COR-L47 (cell line): Measurements from ENCODE around the gene KRT26.
"Not testable (repeated sequence)": the region's sequence is repeated elsewhere in the genome, so short reads cannot be mapped to it uniquely, and the experiment has no call there.

ENCODE experiments used
- DNase-seq: peaks from one replicate; lab custom pipeline; 2025; lab: John Stamatoyannopoulos, UW

Gene KRT26

DNA sequence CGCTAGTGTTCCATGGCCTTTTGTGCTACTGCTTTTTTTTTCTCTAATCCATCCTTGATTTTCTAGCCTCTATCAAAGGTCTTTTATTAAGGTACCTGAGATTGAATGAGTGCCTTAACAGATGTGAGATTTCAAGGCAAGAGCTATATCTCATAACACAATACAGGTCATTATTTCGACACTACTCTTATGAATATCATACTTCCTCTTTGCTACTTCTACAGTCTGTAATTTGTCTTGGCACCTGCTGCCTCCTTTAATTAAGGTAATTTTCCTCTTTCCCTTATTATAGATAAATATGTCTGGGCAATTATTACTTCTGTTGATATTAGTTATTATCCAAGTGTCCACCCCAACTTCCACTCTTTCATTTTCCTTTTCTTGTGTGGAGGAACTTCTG lies 22.5 kb upstream of the KRT26 start:
- DNase-seq = no peak

DNA sequence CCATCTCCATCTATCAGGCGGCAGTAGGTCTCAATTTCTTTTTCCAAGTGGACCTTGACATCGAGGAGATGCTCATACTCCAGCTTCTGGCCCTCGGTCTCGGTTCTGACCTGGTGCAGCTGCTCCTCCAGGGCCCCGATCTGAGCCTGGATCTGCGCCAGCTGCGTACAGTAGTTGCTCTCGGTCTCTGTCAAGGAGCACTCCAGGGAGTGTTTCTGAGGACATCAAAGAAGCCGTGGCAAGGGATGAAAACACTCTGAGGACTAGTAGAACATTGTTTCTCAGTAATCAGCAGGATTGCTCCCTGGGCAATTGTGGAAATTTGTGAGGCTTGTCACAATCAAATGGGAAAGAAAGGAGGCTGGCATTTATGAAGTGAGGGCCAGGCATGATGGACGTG lies 21.8 kb upstream of the KRT26 start:
- DNase-seq = no peak

DNA sequence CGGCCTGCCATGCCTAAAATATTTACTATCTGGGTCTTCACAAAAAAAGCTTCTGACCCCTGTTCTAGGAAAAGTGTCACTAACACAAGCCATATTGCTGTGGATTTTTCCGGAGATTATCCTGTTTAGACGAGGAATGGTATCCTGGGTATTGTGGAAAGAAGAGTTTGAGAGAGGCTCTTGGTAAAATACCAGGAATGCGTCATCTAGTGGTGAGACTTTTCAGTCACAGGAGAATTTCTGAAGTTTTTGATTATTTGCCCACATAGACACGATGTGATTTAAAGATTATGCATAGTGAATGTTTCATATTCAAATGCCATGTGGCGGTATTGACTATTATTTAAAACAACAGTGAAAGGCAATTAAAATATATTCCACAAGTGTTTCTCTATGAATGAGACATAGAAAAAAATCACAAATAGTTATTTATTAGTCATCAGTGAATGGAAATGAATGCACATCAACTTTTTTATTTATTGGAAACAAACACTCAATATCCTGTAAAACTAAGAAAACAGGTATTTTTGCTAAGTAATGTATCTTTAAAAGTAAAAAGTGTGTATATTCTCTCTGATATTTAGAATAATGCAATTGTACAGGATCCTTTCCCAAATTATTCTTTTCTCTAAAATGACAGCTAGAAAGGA lies 19.9 kb upstream of the KRT26 start:
- no peak for DNase-seq

DNA sequence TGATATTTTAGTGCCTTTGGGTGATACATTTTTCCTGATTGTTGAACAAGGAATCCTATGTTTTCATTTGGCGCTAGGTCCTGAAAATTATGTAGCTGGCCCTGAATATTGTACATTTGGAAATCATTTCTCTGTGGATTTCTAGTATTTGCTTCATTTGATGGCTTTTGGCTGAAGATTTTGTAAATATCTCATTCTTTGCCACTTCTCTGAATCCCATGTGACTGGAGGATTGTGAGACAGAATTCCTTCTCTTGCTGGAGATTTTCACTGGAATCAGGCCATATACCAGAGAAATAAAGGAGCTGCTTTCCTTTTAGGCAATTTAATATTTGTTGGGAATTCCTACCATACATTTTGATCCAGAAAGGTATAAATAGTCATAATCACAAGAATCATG lies 19.1 kb upstream of the KRT26 start:
- no peak for DNase-seq

DNA sequence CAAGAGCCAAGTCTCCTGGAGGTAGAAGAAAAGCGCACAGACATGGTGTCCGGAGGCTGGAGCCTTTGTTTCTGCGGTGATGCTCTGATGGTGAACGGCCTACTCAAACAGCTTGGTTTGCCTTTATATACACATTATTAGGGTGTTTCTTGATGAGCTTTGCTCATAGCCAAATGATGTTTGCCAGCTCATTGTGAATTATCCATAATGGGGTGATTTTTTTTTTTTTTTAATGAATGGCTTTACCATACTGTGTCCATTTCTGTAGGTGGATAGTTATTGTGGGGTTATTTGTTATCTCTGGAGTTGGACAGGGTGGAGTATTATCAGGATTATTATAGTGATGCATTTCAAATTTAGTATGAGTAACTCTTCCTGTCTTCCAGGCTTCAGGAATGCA lies 10.4 kb upstream of the KRT26 start, which contains the start of gene KRT27:
Gene KRT27 (minus strand): TSS at position 101 of the 400 bp plus-strand sequence. CDS start 57 bp downstream, at position 44.
- DNase-seq = no peak

DNA sequence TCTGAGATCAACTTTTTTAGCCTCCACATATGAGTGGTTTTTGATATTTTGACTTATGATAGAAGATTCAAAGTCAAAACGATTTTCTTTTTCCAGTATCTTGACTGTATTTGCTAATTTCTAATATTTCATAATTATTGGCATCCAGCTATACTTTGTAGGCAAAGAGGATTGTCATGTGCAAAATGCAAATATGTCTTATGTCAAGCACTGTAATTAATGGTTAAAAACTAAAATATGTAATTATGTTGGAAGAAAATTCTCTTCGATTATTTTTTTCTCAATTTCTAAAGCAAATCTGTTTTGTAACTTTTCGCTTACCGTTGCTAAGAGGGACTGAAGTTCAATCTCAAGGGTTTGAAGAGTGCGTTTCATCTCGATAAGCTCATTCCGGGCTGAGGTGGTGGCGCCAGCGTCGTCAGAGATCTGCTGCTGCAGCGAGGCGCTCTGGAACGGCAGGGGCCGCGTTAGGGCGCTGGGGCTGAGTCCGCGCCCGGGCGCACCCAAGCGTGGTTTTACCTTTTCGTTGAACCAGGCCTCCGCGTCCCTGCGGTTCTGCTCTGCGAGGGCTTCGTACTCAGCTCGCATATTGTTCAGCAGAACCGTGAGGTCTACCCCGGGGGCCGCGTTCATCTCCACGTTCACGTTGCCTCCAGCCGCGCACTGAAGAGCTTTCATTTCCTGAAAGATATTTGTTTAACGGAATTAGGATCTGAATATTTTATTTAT lies 7.3 kb upstream of the KRT26 start:
- DNase-seq = no peak

DNA sequence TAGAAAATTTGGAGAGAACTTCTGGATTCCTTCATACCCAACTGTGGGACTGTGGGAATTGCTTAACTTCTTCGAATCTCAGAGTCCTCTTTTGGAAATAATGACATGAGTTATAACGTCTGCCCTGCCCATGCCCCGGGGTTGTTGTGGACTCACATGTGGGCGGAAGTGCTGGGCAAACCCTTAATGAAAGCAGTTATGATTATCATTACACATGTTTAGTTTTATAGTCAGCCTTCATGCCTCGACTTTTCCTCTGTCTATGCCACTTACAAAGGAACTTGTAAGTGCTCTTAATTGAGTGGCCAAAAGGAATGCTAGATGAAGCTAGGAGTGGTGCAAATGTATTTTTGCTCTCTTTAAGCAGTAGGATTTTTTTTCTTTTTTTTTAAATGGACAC lies 6.5 kb upstream of the KRT26 start:
- no peak for DNase-seq

DNA sequence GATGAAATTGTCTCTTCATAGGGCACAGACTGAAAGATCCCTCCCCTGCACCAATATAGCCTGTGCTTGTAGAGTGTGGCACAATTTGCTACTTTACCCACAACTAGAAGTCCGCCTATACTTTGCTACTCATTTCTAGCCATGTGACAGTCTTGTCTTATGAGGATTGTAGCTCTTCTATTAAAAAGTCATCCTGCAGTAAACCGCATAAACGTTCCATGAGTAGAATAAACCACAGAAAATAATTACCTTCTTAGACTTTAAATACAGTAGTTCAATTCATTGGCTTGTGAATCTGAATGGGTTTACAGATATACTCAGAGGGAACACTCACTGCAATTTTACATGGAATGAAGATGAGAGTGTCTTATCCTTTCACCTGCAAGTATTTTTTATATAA lies 6.0 kb upstream of the KRT26 start:
- DNase-seq = no peak

DNA sequence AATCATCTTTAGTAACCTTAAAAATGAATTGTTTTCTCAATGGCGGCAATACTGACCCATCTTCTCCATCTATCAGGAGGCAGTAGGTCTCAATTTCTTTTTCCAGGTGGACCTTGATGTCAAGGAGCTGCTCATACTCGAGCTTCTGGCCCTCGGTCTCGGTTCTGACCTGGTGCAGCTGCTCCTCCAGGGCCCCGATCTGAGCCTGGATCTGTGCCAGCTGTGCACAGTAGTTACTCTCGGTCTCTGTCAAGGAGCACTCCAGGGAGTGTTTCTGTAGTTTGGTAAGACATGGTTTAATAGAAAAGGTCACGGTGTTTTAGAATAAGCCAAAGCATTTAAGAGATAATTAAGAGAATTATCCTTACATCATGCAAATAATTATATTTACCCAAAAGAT lies 5.5 kb upstream of the KRT26 start:
- DNase-seq = peak; percentile 54

DNA sequence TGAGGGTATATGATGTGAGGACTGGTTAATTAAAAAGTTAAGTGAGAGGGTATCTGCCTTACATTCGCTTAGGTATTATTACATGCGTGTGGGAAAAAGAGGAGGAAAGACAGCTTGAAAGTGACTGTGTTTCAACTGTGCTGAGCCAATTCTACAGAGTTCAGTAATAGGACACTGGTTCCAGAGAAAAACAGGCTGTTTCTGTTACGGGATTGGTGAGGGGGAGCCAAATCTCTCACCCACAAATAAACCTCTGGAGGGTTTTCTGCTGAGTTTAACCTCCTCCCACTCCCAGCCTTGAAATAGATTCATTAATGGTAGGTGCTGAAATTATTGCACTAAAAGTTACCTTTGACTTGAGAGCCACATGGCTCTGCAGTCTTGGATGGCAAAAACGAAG lies 3.9 kb upstream of the KRT26 start:
- DNase-seq = no peak

DNA sequence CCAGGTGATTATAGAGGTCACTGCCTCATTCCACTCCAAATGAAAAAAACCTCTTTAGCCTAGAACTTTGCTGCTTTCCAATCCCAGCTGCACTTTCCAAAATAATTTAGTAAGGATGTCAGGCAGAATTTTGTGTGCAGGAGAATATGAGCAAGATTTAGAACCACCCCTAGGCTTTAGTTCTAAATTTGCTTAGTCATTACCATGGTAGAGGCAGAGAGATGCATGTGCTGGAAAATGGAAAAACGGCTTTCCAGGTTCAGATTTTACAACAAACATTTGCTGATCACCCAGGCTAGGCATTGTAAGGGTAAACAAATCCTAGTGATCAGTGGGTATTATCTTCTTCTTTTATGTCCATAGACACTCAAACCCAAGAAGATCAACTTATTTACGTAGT lies 6.3 kb downstream of the KRT26 start:
- no peak for DNase-seq

DNA sequence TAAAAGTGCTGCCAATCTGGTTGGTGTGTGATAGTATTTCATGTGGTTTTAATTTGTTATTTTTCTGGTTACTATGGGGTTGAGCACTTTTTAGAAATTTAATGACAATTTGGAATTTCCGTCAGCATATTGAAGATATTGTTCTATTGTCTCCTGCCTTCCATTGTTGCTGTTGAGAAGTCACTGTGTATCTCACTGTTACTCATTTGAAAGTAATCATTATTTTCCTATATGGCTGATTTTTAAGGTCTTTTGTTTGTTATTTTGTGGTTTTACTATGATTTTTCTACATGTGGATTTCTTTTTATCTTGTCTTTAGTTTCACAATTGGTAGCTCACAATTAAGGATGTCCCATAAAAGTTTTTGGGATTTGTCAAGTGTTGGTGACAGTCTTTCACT lies 8.2 kb downstream of the KRT26 start:
- no peak for DNase-seq

DNA sequence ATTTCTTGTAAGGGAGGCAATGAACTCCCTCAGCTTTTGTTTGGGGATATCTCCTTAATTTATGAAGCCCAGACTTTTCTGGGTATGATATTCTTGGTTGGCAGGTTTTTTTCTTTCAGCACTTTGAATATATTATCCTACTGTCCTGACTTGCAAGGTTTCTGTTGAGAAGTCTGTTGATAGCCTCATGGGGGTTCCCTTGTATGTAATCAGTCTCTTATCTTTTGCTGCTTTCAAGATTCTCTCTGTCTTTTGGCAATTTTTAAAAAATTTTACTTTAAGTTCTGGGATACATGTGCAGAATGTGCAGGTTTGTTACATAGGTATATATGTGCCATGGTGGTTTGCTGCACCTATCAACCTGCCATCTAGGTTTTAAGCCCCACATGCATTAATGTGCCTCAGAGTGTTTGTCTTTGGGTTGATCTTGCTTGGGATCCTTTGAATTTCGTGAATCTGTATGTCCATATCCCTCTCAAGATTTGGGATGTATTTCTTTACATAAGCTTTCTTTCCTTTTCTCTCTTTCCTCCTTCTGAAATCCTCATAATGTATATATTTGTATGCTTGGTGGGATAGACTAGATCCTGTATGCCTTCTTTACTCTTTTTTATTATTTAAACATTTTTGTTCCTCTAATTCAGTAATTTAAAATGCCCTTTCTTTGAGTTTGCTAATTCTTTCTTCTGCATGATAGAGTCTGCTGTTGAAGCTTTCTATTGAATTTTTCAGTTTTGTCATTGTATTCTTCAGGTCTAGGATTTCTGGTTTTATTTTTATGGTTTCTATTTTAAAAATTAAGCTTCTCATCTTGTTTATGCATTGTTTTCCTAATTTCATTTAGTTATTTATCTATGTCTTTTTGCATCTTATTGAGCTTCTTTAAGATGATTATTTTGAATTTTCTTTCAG lies 11.6 kb downstream of the KRT26 start:
- no peak for DNase-seq

DNA sequence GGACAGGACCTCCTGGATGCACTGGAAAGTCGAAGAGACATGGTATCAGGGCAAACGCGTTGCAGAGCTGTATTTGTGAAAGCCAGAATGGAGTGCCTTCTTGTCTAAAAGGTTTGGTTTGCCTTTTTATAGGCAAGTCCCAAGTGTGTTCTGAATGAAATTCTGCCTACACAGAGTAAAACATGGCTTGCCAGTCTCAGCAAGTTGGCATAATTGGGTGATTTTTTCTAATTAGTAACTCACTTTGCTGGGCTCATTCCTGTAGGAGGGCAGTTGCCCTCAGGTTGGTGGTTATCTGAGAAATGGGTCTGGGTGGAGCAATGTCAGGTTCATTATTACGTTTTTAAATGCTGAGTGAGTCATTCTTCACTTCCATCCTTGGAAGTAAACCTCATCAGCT lies 16.8 kb downstream of the KRT26 start, which contains the start of gene KRT25:
Gene KRT25 (minus strand): TSS at position 101 of the 400 bp plus-strand sequence. CDS start 60 bp downstream, at position 41.
- no peak for DNase-seq

DNA sequence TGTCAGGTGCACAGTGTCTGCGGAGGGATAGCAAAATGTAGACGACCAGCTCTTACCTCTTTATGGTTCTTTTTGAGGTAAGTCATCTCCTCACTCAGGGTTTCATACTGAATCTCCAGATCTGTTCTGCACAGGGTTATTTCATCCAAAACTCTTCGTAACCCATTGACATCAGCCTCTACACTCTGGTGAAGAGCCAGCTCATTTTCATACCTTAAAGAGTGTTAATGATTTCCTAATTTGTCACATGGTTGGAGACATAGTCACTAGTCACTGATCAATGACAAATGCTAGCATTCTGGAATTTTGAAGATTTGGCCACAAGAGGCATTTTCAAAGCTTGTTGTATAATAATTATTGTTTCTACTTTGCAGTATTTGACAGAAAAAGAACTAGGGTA lies 18.2 kb downstream of the KRT26 start:
- no peak for DNase-seq

DNA sequence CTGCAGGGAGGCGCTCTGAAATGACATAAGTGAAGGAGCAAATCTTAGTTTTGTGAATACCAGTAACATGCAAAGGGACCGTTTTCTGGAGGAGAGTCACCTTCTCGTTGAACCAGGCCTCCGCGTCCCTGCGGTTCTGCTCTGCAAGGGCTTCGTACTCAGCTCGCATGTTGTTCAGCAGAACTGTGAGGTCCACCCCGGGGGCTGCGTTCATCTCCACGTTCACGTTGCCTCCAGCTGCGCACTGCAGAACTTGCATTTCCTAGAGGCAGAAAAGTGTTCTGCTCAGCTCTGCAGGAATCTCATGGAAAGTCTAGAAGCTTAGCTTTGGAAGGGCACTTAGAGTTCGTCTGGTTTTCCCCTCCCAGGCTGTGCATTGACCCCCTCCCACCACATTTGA lies 20.9 kb downstream of the KRT26 start:
- DNase-seq = no peak

DNA sequence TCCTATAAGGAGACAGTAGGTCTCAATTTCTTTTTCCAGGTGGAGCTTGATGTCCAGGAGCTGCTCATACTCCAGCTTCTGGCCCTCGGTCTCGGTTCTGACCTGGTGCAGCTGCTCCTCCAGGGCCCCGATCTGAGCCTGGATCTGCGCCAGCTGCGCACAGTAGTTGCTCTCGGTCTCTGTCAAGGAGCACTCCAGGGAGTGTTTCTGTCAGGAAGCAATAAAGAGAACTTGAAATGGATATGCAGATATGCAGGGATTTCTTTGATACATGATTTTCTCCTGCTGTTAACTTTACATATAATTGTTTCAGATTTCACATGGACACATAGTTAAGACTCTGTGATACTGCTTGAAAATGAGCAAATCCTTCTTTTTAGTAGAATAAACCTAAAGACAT lies 21.6 kb downstream of the KRT26 start:
- no peak for DNase-seq

DNA sequence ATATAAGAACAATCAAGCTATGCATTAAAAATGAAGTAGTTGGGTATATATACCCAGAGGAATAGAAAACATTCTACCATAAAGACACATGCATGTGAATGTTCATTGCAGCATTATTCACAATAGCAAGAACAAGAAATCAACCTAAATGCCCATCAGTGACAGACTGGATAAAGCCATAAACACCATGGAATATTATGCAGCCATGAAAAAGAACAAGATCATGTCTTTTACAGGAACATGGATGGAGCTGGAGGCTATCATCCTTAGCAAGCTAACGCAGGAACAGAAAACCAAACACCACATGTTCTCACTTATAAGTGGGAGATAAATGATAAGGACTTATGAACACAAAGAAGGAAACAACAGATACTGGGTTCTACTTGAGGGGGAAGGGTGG lies 23.3 kb downstream of the KRT26 start:
- not testable (repeated sequence) for DNase-seq

DNA sequence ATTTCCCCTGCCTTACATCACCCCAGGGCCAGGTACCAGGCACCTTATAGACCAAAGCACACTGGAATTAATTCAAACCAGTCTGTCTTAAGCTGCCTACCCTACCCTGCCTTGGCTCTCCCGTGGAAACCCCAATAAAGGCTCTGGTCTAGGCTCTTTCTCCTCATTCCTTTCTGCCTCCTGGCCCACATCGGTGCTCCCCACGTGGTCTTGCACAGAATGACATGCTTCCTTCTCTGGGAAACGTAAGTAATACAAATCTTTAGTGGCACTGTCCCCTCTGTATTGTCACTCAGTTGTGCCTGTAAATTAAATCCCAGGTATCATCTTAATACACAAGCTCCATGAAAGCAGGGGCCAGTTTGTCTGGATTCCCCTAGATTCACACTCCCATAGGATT lies 33.4 kb downstream of the KRT26 start:
- no peak for DNase-seq

DNA sequence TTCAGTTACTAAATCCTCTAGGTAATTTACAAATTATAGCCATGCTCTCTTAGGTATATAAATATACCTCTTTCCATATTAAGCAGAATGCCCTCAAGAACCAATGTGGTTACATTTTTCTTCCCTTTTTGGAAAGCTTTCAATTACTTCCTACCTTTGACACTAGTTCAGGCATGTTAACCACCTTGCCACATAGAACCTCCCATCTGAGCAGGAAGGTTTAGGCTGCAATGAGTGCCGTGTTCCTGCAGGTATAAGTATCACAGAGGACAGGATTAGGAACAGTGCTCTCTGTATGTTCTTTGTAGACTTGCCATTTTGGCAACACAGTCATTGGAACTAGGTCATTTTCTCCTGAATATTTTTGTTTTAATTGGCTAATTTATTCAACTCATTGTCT lies 37.0 kb downstream of the KRT26 start:
- DNase-seq = no peak

DNA sequence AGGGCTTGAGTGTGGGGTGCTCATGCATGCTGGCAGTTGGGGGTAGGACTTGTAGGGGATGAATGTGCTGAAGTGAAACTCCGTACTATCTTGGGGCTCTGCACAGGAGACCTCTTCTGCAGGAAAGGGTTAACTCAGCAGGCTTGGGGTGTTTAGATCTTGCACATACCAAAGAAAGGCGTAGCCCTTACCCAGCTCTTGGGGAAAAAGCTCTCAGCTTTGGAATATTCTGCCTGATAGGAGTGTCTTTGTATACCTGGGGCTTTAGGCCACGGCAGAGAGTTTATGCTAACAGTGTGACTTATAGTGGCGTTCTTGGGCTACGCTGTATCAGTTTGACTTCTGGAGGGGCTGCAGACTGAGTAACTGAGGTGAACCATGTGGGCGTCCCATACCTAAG lies 38.0 kb downstream of the KRT26 start:
- DNase-seq = no peak

DNA sequence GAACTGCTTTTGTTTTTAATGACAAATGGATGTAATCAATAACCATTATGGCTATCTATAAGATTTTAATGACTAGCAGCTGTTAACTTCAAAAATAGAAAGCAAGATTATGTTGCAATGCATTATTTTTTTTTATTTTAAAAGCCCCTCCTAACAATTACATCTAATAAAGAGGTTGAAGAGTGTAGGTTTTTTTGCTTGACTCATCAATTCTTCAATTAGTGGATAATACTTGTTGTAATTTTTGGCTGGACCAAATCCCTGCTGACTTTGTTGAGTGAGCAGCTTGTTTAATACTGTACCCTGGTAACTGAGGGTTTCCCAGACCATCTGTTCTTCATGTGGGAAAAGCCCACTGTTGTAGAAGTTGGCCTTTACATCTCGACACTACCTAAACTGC lies 41.0 kb downstream of the KRT26 start:
- no peak for DNase-seq
